GM12878 (cell line): ENCODE data around the gene SOX30. TPM values are rescaled to one million over a fixed set of nuclear protein-coding genes. Genes with fewer than 3 reads are reported as not detected.

Source experiments
- ASH2L ChIP-seq: fragments of 300-600, 200-600 bp; sonication (generic); IDR thresholded peaks from 2 replicates; pipeline ENCODE4 v1.6.1; 2017; ENCODE audit warnings: low read depth, mild to moderate bottlenecking, borderline replicate concordance
- ATF7 ChIP-seq: fragments of 450-650 bp; IDR thresholded peaks from 2 replicates; pipeline ENCODE4 v1.6.1; 2016; ENCODE audit warnings: low read depth, mild to moderate bottlenecking
- BCL11A ChIP-seq: IDR thresholded peaks from 2 replicates; pipeline ENCODE4 v1.6.1; 2011; ENCODE audit warnings: low read depth, low read length
- BHLHE40 ChIP-seq, 2 experiments: fragments of 450-650 bp in 1 of 2; IDR thresholded peaks; 2 replicates each; pipeline ENCODE4 v1.6.1; 2011 to 2017; ENCODE audit warnings: low read depth in 2 of 2, borderline replicate concordance in 1 of 2, improper control_type of control experiment in 1 of 2, low read length in 1 of 2, mild to moderate bottlenecking in 1 of 2
- CREB1 ChIP-seq: IDR thresholded peaks from 2 replicates; pipeline ENCODE4 v1.6.1; 2012; ENCODE audit warnings: low read depth, mild to moderate bottlenecking, inconsistent platforms
- CREM ChIP-seq: IDR thresholded peaks from 2 replicates; pipeline ENCODE4 v1.6.1; 2014; ENCODE audit warnings: antibody characterized with exemption, low read depth
- DPF2 ChIP-seq: fragments of 450-650 bp; IDR thresholded peaks from 2 replicates; pipeline ENCODE4 v1.6.1; 2017; ENCODE audit warnings: mild to moderate bottlenecking
- EP300 ChIP-seq, 2 experiments: fragments of 150-350 bp in 1 of 2; IDR thresholded peaks; 2 replicates each; pipeline ENCODE4 v1.6.1; 2011 to 2012; ENCODE audit warnings: low read depth in 2 of 2, low read length in 2 of 2, borderline replicate concordance in 1 of 2, improper control_type of control experiment in 1 of 2, inconsistent platforms in 1 of 2; ENCODE audit not compliant: control insufficient read depth in 1 of 2
- FOXK2 ChIP-seq: fragments of 450-650 bp; IDR thresholded peaks from 2 replicates; pipeline ENCODE4 v1.6.1; 2017; ENCODE audit warnings: mild to moderate bottlenecking, moderate library complexity
- GATAD2B ChIP-seq: fragments of 450-650 bp; conservative IDR thresholded peaks from 2 replicates; pipeline ENCODE4 v1.6.1; 2017; ENCODE audit warnings: low read depth, mild to moderate bottlenecking, moderate library complexity
- IKZF1 ChIP-seq: fragments of 450-650 bp; conservative IDR thresholded peaks from 2 replicates; pipeline ENCODE4 v1.6.1; 2017; ENCODE audit warnings: antibody characterized with exemption, mild to moderate bottlenecking
- IKZF2 ChIP-seq, 2 experiments: fragments of 450-650 bp; IDR thresholded peaks; 2 replicates each; pipeline ENCODE4 v1.6.1; 2017; ENCODE audit warnings: mild to moderate bottlenecking in 2 of 2, moderate library complexity in 2 of 2
- JUNB ChIP-seq: IDR thresholded peaks from 2 replicates; pipeline ENCODE4 v1.6.1; 2016; ENCODE audit warnings: antibody characterized with exemption, mild to moderate bottlenecking
- MXI1 ChIP-seq: fragments of 150-350 bp; IDR thresholded peaks from 2 replicates; pipeline ENCODE4 v1.6.1; 2011; ENCODE audit warnings: low read depth, mild to moderate bottlenecking, inconsistent platforms, low read length, improper control_type of control experiment
- NBN ChIP-seq: fragments of 450-650 bp; IDR thresholded peaks from 2 replicates; pipeline ENCODE4 v1.6.1; 2016
- NR2C2 ChIP-seq: IDR thresholded peaks from 2 replicates; pipeline ENCODE4 v1.6.1; 2011; ENCODE audit warnings: borderline replicate concordance, low read depth; ENCODE audit not compliant: control insufficient read depth, insufficient read length
- PAX5 ChIP-seq: IDR thresholded peaks from 2 replicates; pipeline ENCODE4 v1.6.1; 2011; ENCODE audit warnings: low read depth, low read length, borderline replicate concordance
- RB1 ChIP-seq: fragments of 450-650 bp; formaldehyde crosslinking; IDR thresholded peaks from 2 replicates; pipeline ENCODE4 v1.6.1; 2017; ENCODE audit warnings: mild to moderate bottlenecking, borderline replicate concordance
- RCOR1 ChIP-seq: conservative IDR thresholded peaks from 2 replicates; pipeline ENCODE4 v1.6.1; 2012; ENCODE audit warnings: low read depth, low read length, improper control_type of control experiment
- SPI1 ChIP-seq: IDR thresholded peaks from 2 replicates; pipeline ENCODE4 v1.6.1; 2011; ENCODE audit warnings: low read depth, mild to moderate bottlenecking, low read length, moderate library complexity, borderline replicate concordance; ENCODE audit not compliant: insufficient read depth
- TAF1 ChIP-seq: IDR thresholded peaks from 2 replicates; pipeline ENCODE4 v1.6.1; 2011; ENCODE audit warnings: mild to moderate bottlenecking, low read depth, low read length, borderline replicate concordance
- TBL1XR1 ChIP-seq: IDR thresholded peaks from 2 replicates; pipeline ENCODE4 v1.6.1; 2012; ENCODE audit warnings: low read depth, low read length, improper control_type of control experiment
- TCF12 ChIP-seq: IDR thresholded peaks from 2 replicates; pipeline ENCODE4 v1.6.1; 2011; ENCODE audit warnings: low read depth, mild to moderate bottlenecking, low read length
- USF1 ChIP-seq: IDR thresholded peaks from 2 replicates; pipeline ENCODE4 v1.6.1; 2011; ENCODE audit warnings: borderline replicate concordance, low read depth, mild to moderate bottlenecking, moderate library complexity, mixed read lengths, low read length; ENCODE audit not compliant: insufficient read depth; ENCODE audit errors: extremely low read length
- WRNIP1 ChIP-seq: IDR thresholded peaks from 2 replicates; pipeline ENCODE4 v1.6.1; 2011; ENCODE audit warnings: low read depth, low read length, improper control_type of control experiment, borderline replicate concordance
- ZBED1 ChIP-seq: IDR thresholded peaks from 2 replicates; pipeline ENCODE4 v1.6.1; 2016; ENCODE audit warnings: borderline replicate concordance
- ZNF217 ChIP-seq: fragments of 450-650 bp; IDR thresholded peaks from 2 replicates; pipeline ENCODE4 v1.6.1; 2017; ENCODE audit warnings: antibody characterized with exemption, mild to moderate bottlenecking
- ZNF274 ChIP-seq: IDR thresholded peaks from one replicate; pipeline ENCODE4 v1.8.0; 2011; ENCODE audit not compliant: insufficient read length, insufficient read depth
- polyA plus RNA-seq, 11 experiments: library from polyadenylated mRNA; depleted of rRNA in 4 of 11; unstranded in 6 of 11; stranded (reverse) in 5 of 11; fragments of >200 nt; fragmentation: Nextera tagmentation in 4 of 11; fragmentation: Illumina TruSeq in 1 of 11; extraction: Ambion mirVana in 4 of 11; extraction: Trizol in 1 of 11; gene quantifications; 1 replicate in 1 of 11; 2 replicates in 10 of 11; pipeline versions ENCODE4 v1.2.1 to v1.2.3, GENCODE V29; 2011 to 2016; ENCODE audit warnings: inconsistent platforms in 2 of 11, missing spikeins in 2 of 11, low read depth in 1 of 11
- total RNA-seq, 4 experiments: library from RNA; depleted of rRNA in 3 of 4; stranded (reverse); fragments of >200 nt in 3 of 4; fragmentation: Illumina TruSeq in 1 of 4; extraction: Trizol in 1 of 4; gene quantifications; 2 replicates each; pipeline versions ENCODE4 v1.2.1 to v1.2.3, GENCODE V29; 2013 to 2021
- TF ChIP-seq, protein P1 (sequence below): fragments of 450-650 bp; IDR thresholded peaks from 2 replicates; pipeline ENCODE4 v1.6.1; 2017; ENCODE audit warnings: mild to moderate bottlenecking, low read depth, inconsistent platforms; ENCODE audit not compliant: poor library complexity, severe bottlenecking
- TF ChIP-seq, protein P2 (sequence below): IDR thresholded peaks from 2 replicates; pipeline ENCODE4 v1.6.1; 2011; ENCODE audit warnings: mild to moderate bottlenecking, low read depth, low read length, moderate library complexity; ENCODE audit not compliant: insufficient replicate concordance

The SOX30 gene
- total and polyA plus RNA-seq, 10 of the 15 experiments (the other 5 are each of a cell fraction or from before 2014, with no cell fraction given): 0.06 to 0.32 (median 0.10) TPM; not detected in 2

GRCh38 chr5:157602505-157602904 lies 49.7 kb downstream of the SOX30 start (continued):
- TF ChIP-seq RCOR1 (no peak), DPF2 (peak; percentile 86), BCL11A (peak; percentile 43; the same call in 1 of the 2 replicates), ZNF274 (no peak), NBN (peak; percentile 95), IKZF2 (IDR thresholded peaks at IDR 0.05) (peak; percentile 98), TAF1 (no peak), PAX5 (peak; percentile 83; the same call in 1 of the 2 replicates), EP300 (IDR thresholded peaks at IDR 0.05; ENCODE audit: borderline replicate concordance in 1 of 2, control insufficient read depth in 1 of 2, low read depth in 2 of 2, low read length in 2 of 2) (peak; percentile 58 to 80; a peak in 3 of 4 replicates), FOXK2 (no peak), TCF12 (peak; percentile 54; the same call in 1 of the 2 replicates), CREM (peak; percentile 59; the same call in 1 of the 2 replicates), GATAD2B (peak; percentile 68), WRNIP1 (no peak), ZBED1 (peak; percentile 72; the same call in 1 of the 2 replicates), ATF7 (peak; percentile 77), IKZF1 (peak; percentile 97), ZNF217 (peak; percentile 55), BHLHE40 (IDR thresholded peaks at IDR 0.05; ENCODE audit: borderline replicate concordance in 1 of 2, low read depth in 2 of 2, low read length in 1 of 2) (peak in 1 of 2 experiments; percentile 44; a peak in 1 of 4 replicates), RB1 (no peak), TBL1XR1 (0 out of 2 replicates have a peak, but pooled peaks have one; percentile 38), USF1 (no peak), CREB1 (0 out of 2 replicates have a peak, but pooled peaks have one; percentile 18), JUNB (peak; percentile 39; the same call in 1 of the 2 replicates), ASH2L (no peak), NR2C2 (no peak), MXI1 (no peak), SPI1 (peak; percentile 96)
- TF ChIP-seq, protein P1, sequence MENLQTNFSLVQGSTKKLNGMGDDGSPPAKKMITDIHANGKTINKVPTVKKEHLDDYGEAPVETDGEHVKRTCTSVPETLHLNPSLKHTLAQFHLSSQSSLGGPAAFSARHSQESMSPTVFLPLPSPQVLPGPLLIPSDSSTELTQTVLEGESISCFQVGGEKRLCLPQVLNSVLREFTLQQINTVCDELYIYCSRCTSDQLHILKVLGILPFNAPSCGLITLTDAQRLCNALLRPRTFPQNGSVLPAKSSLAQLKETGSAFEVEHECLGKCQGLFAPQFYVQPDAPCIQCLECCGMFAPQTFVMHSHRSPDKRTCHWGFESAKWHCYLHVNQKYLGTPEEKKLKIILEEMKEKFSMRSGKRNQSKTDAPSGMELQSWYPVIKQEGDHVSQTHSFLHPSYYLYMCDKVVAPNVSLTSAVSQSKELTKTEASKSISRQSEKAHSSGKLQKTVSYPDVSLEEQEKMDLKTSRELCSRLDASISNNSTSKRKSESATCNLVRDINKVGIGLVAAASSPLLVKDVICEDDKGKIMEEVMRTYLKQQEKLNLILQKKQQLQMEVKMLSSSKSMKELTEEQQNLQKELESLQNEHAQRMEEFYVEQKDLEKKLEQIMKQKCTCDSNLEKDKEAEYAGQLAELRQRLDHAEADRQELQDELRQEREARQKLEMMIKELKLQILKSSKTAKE: peak; percentile 65
- TF ChIP-seq, protein P2, sequence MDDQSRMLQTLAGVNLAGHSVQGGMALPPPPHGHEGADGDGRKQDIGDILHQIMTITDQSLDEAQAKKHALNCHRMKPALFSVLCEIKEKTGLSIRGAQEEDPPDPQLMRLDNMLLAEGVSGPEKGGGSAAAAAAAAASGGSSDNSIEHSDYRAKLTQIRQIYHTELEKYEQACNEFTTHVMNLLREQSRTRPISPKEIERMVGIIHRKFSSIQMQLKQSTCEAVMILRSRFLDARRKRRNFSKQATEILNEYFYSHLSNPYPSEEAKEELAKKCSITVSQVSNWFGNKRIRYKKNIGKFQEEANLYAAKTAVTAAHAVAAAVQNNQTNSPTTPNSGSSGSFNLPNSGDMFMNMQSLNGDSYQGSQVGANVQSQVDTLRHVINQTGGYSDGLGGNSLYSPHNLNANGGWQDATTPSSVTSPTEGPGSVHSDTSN: no peak
